Tibial nerve (tissue), 4 donors: ENCODE results near the gene PIK3AP1. TPM values are rescaled to one million over a fixed set of nuclear protein-coding genes. Genes with fewer than 3 reads are reported as not detected.

Experiments used
- DNase-seq, 2 donors: peaks; one replicate each; pipeline ENCODE4 v3.0.0-alpha.2; 2019; ENCODE audit warnings: low spot score in 2 of 2
- H3K27ac ChIP-seq, 4 donors: fragments of 200-600 bp; sonication (generic) in 3 of 4; one replicate each; pipeline ENCODE4 v1.5.1; 2017 to 2019; ENCODE audit warnings: mild to moderate bottlenecking in 1 of 4
- H3K27me3 ChIP-seq, 2 donors: fragments of 200-600 bp; sonication (generic) in 1 of 2; one replicate each; pipeline versions ENCODE4 v1.5.1 to v1.6.0; 2017 to 2019
- H3K36me3 ChIP-seq, 3 donors: fragments of 200-600 bp; sonication (generic); one replicate each; pipeline ENCODE4 v1.5.1; 2018 to 2019
- H3K4me1 ChIP-seq, 4 donors: fragments of 200-600 bp; sonication (generic) in 3 of 4; one replicate each; pipeline ENCODE4 v1.5.1; 2017 to 2019
- H3K4me3 ChIP-seq, 4 donors: fragments of 200-600 bp; sonication (generic) in 3 of 4; one replicate each; pipeline ENCODE4 v1.5.1; 2017 to 2019; ENCODE audit warnings: mild to moderate bottlenecking in 1 of 4, moderate library complexity in 1 of 4
- H3K9me3 ChIP-seq, 4 donors: fragments of 200-600 bp; sonication (generic) in 3 of 4; one replicate each; pipeline ENCODE4 v1.5.1; 2017 to 2019
- EP300 ChIP-seq, 2 donors: sonication (generic); formaldehyde crosslinking; IDR thresholded peaks; one replicate each; pipeline ENCODE4 v1.6.1; 2017; ENCODE audit warnings: antibody characterized with exemption in 2 of 2, mild to moderate bottlenecking in 1 of 2
- POLR2A ChIP-seq, 2 donors: fragments of 450-650 bp; IDR thresholded peaks; one replicate each; pipeline ENCODE4 v1.6.1; 2017; ENCODE audit warnings: antibody characterized with exemption in 2 of 2, mild to moderate bottlenecking in 2 of 2, moderate library complexity in 2 of 2
- WGBS, 2 donors: methylation state at CpG; one replicate each; pipeline ENCODE4 v1.1.5; 2018; 5-methylcytosine and 5-hydroxymethylcytosine counted together
- total RNA-seq, 4 donors: library from RNA; depleted of rRNA; stranded (reverse); fragments of >200 nt; gene quantifications; one replicate each; pipeline ENCODE4 v1.1.0, GENCODE V29; 2016
- TF ChIP-seq, protein P1 (sequence below), 5 experiments: fragments of 200-600 bp in 3 of 5; fragments of 450-650 bp in 2 of 5; sonication (generic) in 3 of 5; IDR thresholded peaks; one replicate each; pipeline ENCODE4 v1.5.1; 2016 to 2019; ENCODE audit warnings: antibody characterized with exemption in 5 of 5, mild to moderate bottlenecking in 3 of 5, moderate library complexity in 2 of 5

Gene PIK3AP1
- total RNA-seq, 4 donors from 2014 or later, result 7.1 to 21.3 (median 14.2) TPM

- no peaks in the 10 kb centered on the region for H3K36me3 ChIP-seq
- H3K27ac ChIP-seq, result no peak overlapping the region
- peaks cover 0 to 4% (median 0%) of the 10 kb centered on the region in 4 donors for H3K4me1 ChIP-seq
- no peaks in the 10 kb centered on the region for H3K9me3 ChIP-seq
- no peak for TF ChIP-seq EP300 (IDR thresholded peaks at IDR 0.05)
- no peak for TF ChIP-seq POLR2A (IDR thresholded peaks at IDR 0.05)
- TF ChIP-seq, protein P1, sequence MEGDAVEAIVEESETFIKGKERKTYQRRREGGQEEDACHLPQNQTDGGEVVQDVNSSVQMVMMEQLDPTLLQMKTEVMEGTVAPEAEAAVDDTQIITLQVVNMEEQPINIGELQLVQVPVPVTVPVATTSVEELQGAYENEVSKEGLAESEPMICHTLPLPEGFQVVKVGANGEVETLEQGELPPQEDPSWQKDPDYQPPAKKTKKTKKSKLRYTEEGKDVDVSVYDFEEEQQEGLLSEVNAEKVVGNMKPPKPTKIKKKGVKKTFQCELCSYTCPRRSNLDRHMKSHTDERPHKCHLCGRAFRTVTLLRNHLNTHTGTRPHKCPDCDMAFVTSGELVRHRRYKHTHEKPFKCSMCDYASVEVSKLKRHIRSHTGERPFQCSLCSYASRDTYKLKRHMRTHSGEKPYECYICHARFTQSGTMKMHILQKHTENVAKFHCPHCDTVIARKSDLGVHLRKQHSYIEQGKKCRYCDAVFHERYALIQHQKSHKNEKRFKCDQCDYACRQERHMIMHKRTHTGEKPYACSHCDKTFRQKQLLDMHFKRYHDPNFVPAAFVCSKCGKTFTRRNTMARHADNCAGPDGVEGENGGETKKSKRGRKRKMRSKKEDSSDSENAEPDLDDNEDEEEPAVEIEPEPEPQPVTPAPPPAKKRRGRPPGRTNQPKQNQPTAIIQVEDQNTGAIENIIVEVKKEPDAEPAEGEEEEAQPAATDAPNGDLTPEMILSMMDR (IDR thresholded peaks at IDR 0.05), result no peak
- H3K4me3 ChIP-seq, result no peak overlapping the region
- no peak for DNase-seq
- H3K27me3 ChIP-seq, result no peaks in the 10 kb centered on the region
Measured at GRCh38 chr10:96663797-96664196, 56.5 kb downstream of the PIK3AP1 start.

DNA sequence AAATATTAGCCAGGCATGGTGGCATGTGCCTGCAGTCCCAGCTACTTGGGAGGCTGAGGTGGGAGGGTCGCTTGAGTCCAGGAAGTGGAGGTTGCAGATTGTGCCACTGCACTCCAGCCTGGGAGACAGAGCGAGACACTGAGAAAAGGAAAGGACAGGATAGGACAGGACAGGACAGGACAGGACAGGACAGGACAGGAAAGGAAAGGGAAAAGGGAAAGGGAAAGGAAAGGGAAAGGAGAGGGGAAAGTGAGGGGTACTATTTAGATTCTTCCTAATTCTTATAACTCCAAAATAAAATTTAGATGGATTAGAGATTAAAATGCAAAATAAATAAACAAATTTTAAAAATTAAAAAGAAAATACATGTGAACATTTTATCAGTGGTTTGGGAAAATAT is 58.7 kb downstream of the PIK3AP1 start:
- 76 to 83% methylated on average over 2 of the region's 2 CpGs for WGBS, 2 donors
- DNase-seq, result no peak
- Histone ChIP-seq H3K27me3 (no peaks in the 10 kb centered on the region), H3K27ac (no peak overlapping the region), H3K4me3 (no peak overlapping the region), H3K4me1 (peaks cover 0 to 4% (median 0%) of the 10 kb centered on the region in 4 donors), H3K9me3 (no peaks in the 10 kb centered on the region), H3K36me3 (no peaks in the 10 kb centered on the region)
- TF ChIP-seq EP300 (IDR thresholded peaks at IDR 0.05), result no peak
- no peak for TF ChIP-seq POLR2A (IDR thresholded peaks at IDR 0.05)
- TF ChIP-seq, protein P1 (IDR thresholded peaks at IDR 0.05), result no peak

DNA sequence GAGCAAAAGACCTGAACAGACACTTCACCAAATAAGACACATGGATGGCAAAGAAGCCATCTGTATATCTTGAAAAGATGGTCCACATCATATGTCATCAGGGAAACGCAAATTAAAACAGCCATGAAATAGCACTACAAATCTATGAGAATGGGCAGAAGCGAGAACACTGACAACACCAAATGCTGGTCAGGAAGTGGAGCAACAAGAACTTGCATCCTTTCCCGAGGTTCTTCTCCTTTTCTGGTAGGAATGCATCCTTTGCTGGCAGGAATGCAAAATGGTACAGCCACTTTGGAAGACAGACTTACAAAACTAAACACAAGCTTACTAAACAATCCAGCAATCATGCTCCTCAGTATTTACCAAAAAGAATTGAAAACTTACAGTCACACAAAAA is 60.0 kb downstream of the PIK3AP1 start:
- no peak for TF ChIP-seq EP300 (IDR thresholded peaks at IDR 0.05)
- TF ChIP-seq POLR2A (IDR thresholded peaks at IDR 0.05), result no peak
- TF ChIP-seq, protein P1 (IDR thresholded peaks at IDR 0.05), result no peak
- DNase-seq, result no peak
- Histone ChIP-seq H3K9me3 (no peaks in the 10 kb centered on the region), H3K4me1 (peaks cover 0 to 4% (median 0%) of the 10 kb centered on the region in 4 donors), H3K36me3 (no peaks in the 10 kb centered on the region), H3K4me3 (no peak overlapping the region), H3K27me3 (no peaks in the 10 kb centered on the region), H3K27ac (no peak overlapping the region)
- WGBS, 2 donors, result 78 to 82% methylated on average over 3 of the region's 3 CpGs

- Histone ChIP-seq H3K9me3 (no peaks in the 10 kb centered on the region), H3K4me3 (no peak overlapping the region), H3K27ac (no peak overlapping the region), H3K27me3 (no peaks in the 10 kb centered on the region), H3K4me1 (peaks cover 0 to 3% (median 0%) of the 10 kb centered on the region in 4 donors), H3K36me3 (no peaks in the 10 kb centered on the region)
- 70 to 75% methylated on average over 3 of the region's 3 CpGs for WGBS, 2 donors
- no peak for DNase-seq
- TF ChIP-seq POLR2A (IDR thresholded peaks at IDR 0.05) (no peak), EP300 (IDR thresholded peaks at IDR 0.05) (no peak)
- TF ChIP-seq, protein P1 (IDR thresholded peaks at IDR 0.05), result no peak
Measured at GRCh38 chr10:96658844-96659243, 61.5 kb downstream of the PIK3AP1 start.

DNA sequence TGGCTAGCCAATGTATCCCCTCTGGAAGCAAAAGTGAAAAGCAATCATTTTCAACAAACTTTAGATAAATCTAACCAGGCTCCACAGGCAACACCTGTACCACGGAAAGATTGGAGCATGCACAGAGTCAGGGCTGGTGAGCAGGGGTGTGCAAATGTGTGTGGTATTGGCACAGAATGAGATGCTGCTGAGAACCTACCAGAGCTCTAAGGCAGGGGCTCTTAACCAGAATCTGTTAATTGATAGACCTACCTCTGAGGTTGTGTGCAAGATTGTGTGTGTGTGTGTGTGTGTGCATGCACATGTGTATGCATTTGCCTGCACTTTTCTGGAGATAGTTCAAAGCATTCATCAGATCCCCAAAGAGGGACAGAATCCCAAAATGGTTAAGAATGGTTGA is 62.9 kb downstream of the PIK3AP1 start:
- Histone ChIP-seq H3K36me3 (no peaks in the 10 kb centered on the region), H3K4me1 (no peaks in the 10 kb centered on the region), H3K27ac (no peak overlapping the region), H3K9me3 (no peaks in the 10 kb centered on the region), H3K27me3 (no peaks in the 10 kb centered on the region), H3K4me3 (no peak overlapping the region)
- 92 to 93% methylated on average over 1 of the region's 1 CpG for WGBS, 2 donors
- TF ChIP-seq, protein P1 (IDR thresholded peaks at IDR 0.05), result no peak
- TF ChIP-seq EP300 (IDR thresholded peaks at IDR 0.05) (no peak), POLR2A (IDR thresholded peaks at IDR 0.05) (no peak)
- no peak for DNase-seq
